Thymus (tissue), 11 donors: ENCODE measurements around the gene SLTM. TPM values are rescaled to one million over a fixed set of nuclear protein-coding genes. Genes with fewer than 3 reads are reported as not detected.
A peak's percentile ranks its signal among the peaks of the same experiment; 100 is the strongest.
"Not testable (repeated sequence)": the region's sequence is repeated elsewhere in the genome, so short reads cannot be mapped to it uniquely, and the experiment has no call there.

Experiments
- DNase-seq, 9 donors: peaks; one replicate each; pipeline ENCODE4 v3.0.0-alpha.2; 2013; ENCODE audit warnings: low spot score in 9 of 9, low read depth in 6 of 9, missing footprints in 1 of 9
- H3K27ac ChIP-seq, 2 donors: one replicate each; pipeline ENCODE4 v1.5.1; 2013; ENCODE audit warnings: control low read depth in 1 of 2, low read depth in 1 of 2, low read length in 1 of 2, mild to moderate bottlenecking in 1 of 2, moderate library complexity in 1 of 2
- H3K27me3 ChIP-seq, 2 donors: one replicate each; pipeline ENCODE4 v1.5.1; 2013; ENCODE audit warnings: low read length in 1 of 2; ENCODE audit not compliant: control insufficient read depth in 2 of 2, insufficient read depth in 1 of 2
- H3K36me3 ChIP-seq, 2 donors: one replicate each; pipeline ENCODE4 v1.5.1; 2013; ENCODE audit warnings: low read length in 1 of 2, mild to moderate bottlenecking in 1 of 2, moderate library complexity in 1 of 2; ENCODE audit not compliant: control insufficient read depth in 2 of 2, insufficient read depth in 2 of 2
- H3K4me1 ChIP-seq, 2 donors: one replicate each; pipeline ENCODE4 v1.5.1; 2013; ENCODE audit warnings: low read length in 2 of 2; ENCODE audit not compliant: control insufficient read depth in 2 of 2, insufficient read depth in 2 of 2
- H3K4me3 ChIP-seq, 2 donors: one replicate each; pipeline ENCODE4 v1.5.1; 2013; ENCODE audit warnings: low read length in 2 of 2, control low read depth in 1 of 2, mild to moderate bottlenecking in 1 of 2
- H3K9me3 ChIP-seq, 2 donors: one replicate each; pipeline ENCODE4 v1.5.1; 2013; ENCODE audit warnings: low read length in 1 of 2, mild to moderate bottlenecking in 1 of 2; ENCODE audit not compliant: control insufficient read depth in 2 of 2, insufficient read depth in 1 of 2
- whole genome bisulfite sequencing: extraction: QIAGEN DNeasy Blood & Tissue Kit; methylation state at CpG from one replicate; pipeline ENCODE4 v1.1.7; 2013; 5-methylcytosine and 5-hydroxymethylcytosine counted together
- polyA plus RNA-seq: library from polyadenylated mRNA; stranded (reverse); fragments of 200-250 nt; gene quantifications from one replicate; pipeline ENCODE4 v1.2.3, GENCODE V29; 2013
- total RNA-seq: library from RNA; stranded (reverse); fragments of 120-200 nt; gene quantifications from one replicate; pipeline ENCODE4 v1.2.4, GENCODE V29; 2013
- donor health status: healthy.

SLTM gene
- total and polyA plus RNA-seq, 2 donors, result 104 to 107 TPM

DNA sequence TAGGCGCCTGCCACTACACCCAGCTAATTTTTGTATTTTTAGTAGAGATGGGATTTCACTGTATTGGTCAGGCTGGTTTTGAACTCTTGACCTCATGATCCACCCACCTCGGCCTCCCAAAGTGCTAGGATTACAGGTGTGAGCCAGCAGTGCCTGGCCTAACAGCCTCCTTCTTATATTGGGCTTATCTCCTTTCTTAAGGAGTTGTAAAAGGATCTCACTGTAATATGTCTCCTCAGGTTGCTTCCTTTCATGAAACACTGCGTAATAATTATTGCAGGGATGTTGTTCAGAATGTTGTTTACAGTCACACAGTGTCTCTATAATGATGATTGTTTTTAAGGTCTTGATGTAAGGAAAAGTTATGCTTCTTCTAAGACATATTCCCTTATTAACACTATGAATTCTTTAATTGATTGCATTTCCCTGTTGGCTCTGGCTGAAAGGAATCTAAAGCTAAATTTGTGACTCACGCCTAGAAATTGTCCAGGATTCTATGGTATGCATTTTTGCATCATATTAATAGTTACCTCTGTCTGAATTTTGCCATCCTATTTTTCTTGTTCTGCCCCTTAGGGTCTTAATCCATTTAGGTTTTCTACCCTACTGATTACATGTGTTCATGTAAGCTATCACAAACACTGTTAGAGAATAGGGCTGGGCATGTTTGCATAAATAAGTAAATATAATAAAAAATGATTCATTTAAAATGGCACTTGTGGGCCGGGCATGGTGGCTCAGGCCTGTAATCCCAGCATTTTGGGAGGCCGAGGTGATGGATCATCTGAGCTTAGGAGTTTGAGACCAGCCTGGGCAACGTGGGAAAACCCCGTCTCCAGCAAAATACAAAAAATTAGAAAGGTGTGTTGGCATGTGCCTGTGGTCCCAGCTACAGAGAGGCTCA is 29.4 kb upstream of the SLTM start:
- no peak overlapping the region for H3K27ac ChIP-seq
- H3K9me3 ChIP-seq, result no peaks in the 10 kb centered on the region
- H3K27me3 ChIP-seq, result no peaks in the 10 kb centered on the region
- no peaks in the 10 kb centered on the region for H3K36me3 ChIP-seq
- H3K4me3 ChIP-seq, result no peak overlapping the region
- DNase-seq, result no peak
- no peaks in the 10 kb centered on the region for H3K4me1 ChIP-seq
- WGBS, result 97% methylated on average over 8 of the region's 8 CpGs

DNA sequence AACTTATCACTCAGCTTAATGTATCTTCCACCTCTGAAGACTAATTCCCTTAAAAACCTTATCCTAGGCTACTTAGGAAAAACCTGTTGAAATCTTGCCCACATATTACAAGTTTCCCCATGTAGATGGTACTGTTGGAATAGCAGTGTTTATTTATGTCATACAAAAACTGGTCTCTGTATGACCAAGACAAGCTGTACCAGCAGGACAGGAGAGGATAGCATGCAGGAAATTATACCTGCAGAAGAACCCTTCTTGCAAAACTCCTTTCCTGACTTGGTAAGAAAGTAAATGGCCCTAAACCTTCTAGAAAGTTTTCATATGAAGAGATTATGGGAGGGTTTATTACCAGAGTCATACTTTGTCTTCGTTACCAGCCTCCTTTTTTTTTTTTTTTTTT is 28.7 kb upstream of the SLTM start:
- Histone ChIP-seq H3K9me3 (no peaks in the 10 kb centered on the region), H3K36me3 (no peaks in the 10 kb centered on the region), H3K4me1 (no peaks in the 10 kb centered on the region), H3K27me3 (no peaks in the 10 kb centered on the region), H3K27ac (no peak overlapping the region), H3K4me3 (no peak overlapping the region)
- 94% methylated on average over 1 of the region's 1 CpG for WGBS
- no peak for DNase-seq

DNA sequence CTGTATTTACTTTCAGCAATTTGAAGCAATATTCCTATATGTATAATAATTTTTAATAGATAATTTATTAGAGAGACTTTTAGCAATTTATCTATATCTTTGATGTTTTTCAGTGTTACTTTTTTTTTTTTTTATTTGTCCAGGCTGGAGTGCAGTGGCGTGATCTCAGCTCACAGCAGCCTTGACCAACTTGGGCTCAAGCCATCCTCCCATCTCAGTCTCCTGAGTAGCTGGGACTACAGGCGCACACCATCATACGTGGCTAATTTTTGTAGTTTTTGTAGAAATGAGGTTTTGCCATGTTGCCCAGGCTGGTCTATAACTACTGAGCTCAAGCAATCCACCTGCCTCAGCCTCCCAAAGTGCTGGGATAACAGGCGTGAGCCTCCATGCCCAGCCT is 25.3 kb upstream of the SLTM start:
- WGBS, result 97% methylated on average over 4 of the region's 4 CpGs
- H3K27me3 ChIP-seq, result no peaks in the 10 kb centered on the region
- H3K27ac ChIP-seq, result no peak overlapping the region
- H3K4me3 ChIP-seq, result no peak overlapping the region
- no peaks in the 10 kb centered on the region for H3K4me1 ChIP-seq
- no peaks in the 10 kb centered on the region for H3K36me3 ChIP-seq
- no peaks in the 10 kb centered on the region for H3K9me3 ChIP-seq
- no peak for DNase-seq

DNA sequence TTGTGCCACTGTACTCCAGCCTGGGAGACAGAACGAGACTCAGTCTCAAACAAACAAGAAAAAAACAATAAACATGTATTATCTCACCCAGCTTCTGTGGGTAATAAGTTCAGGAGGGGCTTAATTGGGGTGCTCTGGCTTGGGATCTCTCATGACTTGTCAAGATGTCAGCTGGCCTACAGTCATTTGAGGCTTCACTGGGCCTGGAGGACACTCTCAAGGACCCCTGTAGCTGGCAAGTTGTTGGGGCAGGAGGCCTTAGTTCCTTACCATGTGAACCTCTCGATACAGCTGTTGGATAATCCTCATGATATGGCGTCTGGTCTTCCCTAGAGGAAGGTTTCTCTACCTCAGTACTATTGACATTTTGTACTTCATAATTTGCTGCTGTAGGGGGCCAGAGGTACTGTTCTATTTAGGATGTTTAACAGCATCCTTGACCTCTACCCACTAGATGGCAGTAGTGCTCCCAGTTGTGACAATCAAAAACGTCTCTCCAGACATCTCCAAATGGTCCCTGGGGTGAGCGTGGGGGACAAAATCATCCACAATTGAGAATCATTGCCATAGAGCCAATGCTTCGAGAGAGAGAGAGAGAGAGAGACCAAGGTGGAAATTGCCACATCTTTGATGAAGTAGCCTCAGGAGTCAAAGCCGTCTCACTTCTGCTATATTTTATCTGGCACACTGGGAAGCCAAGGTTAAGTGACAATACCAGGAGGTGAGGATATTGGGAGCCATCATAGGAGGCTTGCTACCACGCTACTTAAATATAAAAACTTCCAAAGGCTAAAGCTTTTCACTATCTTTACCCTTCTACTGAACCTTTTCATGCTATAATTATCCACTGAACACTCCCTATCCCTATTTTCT is 23.9 kb upstream of the SLTM start:
- H3K9me3 ChIP-seq, result no peaks in the 10 kb centered on the region
- 30% methylated on average over 8 of the region's 8 CpGs for WGBS
- no peak overlapping the region for H3K27ac ChIP-seq
- peak in 8 of 9 donors; percentile 40 to 85 (median 71) for DNase-seq
- H3K36me3 ChIP-seq, result no peaks in the 10 kb centered on the region
- H3K4me3 ChIP-seq, result no peak overlapping the region
- no peaks in the 10 kb centered on the region for H3K27me3 ChIP-seq
- H3K4me1 ChIP-seq, result no peaks in the 10 kb centered on the region

DNA sequence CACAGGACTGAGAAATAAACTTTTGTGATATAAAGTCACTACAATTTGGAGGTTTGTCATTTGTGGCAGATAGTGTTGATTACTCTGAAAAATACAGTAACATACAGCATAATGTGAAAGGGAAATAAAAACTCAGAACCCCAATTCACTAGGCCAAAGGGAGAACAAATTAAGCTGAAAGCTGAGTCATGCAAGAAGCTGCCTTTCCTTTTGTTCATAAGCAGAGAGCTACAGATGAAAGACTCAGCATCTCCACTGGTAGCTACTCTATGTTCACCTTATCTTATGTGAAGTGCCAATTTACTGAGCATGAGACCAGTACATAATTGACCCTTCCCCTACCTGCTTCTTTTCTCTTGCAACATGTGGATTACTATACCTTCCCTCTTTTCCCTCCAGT is 19.3 kb upstream of the SLTM start:
- DNase-seq, result no peak
- Histone ChIP-seq H3K27ac (no peak overlapping the region), H3K27me3 (no peaks in the 10 kb centered on the region), H3K4me1 (peaks cover 0 to 3% of the 10 kb centered on the region in 2 donors), H3K36me3 (no peaks in the 10 kb centered on the region), H3K9me3 (no peaks in the 10 kb centered on the region), H3K4me3 (no peak overlapping the region)

DNA sequence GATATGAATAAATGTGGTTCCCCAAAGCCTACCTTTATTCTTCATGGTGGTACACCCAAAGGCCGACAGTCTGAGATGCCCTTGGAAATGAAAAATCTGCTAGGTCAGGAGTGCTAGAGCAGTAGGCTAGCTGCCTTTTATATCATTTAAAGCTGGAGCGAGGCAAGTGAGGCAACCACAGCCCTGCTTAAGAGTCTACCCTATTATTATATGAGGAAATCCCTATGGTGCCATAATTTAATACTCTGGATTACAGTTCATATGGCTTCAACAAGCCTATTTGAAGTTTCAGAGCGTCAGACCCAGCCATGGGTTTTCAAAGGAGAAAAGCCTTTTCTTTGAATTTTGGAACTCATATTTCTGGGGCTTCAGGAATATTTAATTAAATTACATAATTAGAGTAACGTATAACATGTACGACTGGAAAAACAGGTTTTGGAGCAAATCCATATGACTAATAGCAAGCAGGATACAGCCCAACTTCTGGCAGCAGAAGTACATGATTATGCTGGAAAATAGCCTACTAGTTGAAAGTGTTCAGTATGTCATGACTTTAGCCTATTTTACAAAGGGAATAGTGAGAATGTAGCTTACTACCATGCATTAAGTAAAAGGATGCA is 18.0 kb upstream of the SLTM start:
- Histone ChIP-seq H3K27me3 (no peaks in the 10 kb centered on the region), H3K4me3 (no peak overlapping the region), H3K36me3 (no peaks in the 10 kb centered on the region), H3K9me3 (no peaks in the 10 kb centered on the region), H3K27ac (no peak overlapping the region), H3K4me1 (peaks cover 0 to 3% of the 10 kb centered on the region in 2 donors)
- DNase-seq, result no peak
- WGBS, result 95% methylated on average over 5 of the region's 5 CpGs

DNA sequence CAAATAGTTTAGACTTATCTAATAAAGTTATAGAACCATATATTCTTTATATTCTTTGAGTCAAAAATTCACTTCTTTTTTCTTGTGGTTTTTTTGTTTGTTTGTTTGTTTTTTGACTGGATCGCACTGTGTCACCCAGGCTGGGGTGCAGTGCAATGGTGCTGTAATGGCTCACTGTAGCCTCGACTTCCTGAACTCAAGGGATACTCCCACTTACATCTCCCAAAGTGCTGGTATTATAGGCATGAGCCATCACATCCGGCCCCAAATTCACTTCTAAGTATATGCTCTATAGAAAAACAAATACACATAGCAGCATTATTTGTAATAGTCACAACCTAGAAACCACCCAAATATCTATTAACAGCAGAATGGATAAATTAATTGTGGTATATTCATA is 13.7 kb upstream of the SLTM start:
- H3K4me1 ChIP-seq, result peaks cover 0 to 2% of the 10 kb centered on the region in 2 donors
- no peaks in the 10 kb centered on the region for H3K27me3 ChIP-seq
- H3K4me3 ChIP-seq, result no peak overlapping the region
- DNase-seq, result no peak
- H3K36me3 ChIP-seq, result no peaks in the 10 kb centered on the region
- H3K9me3 ChIP-seq, result no peaks in the 10 kb centered on the region
- H3K27ac ChIP-seq, result no peak overlapping the region
- 94% methylated on average over 3 of the region's 3 CpGs for WGBS

DNA sequence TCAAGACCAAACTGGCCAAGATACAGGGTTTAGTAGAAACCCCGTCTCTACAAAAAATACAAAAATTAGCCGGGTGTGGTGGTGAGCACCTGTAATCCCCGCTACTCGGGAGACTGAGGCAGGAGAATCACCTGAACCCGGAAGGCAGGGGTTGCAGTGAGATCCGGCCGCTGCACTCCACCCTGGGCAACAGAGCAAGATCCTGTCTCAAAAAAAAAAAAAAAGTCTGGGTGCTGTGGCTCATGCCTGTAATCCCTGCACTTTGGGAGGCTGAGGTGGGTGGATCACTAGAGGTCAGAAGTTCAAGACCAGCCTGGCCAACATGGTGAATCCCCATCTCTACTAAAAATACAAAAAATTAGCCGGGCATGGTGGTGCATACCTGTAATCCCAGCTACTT is 1.5 kb upstream of the SLTM start:
- H3K4me1 ChIP-seq, H3K36me3 ChIP-seq, H3K4me3 ChIP-seq, H3K9me3 ChIP-seq, DNase-seq, H3K27me3 ChIP-seq, H3K27ac ChIP-seq: not testable (repeated sequence)
- 98% methylated on average over 8 of the region's 8 CpGs for WGBS

DNA sequence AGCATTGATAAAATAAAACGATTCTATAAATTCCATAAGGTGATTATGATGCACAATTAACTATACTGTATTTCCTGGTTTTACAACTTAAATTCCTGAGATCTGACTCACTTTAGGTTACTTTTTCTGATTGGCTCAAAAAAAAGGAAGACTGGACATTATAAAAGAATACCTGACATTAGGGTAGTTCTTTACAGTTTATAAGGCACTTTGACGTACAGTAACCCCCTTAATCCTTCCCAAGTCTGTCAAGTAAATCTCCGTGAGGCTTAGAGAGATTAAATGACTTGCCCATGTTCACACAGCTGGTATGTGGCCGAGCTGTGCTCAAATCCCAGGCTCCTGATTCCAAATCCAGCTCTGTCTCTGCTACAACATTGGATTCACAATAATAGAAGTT is 1.0 kb upstream of the SLTM start:
- WGBS, result 93% methylated on average over 4 of the region's 4 CpGs
- no peak overlapping the region for H3K4me3 ChIP-seq
- H3K27ac ChIP-seq, result peak overlapping the region in 1 of 2 donors; percentile 94
- peaks cover 0 to 11% of the 10 kb centered on the region in 2 donors for H3K36me3 ChIP-seq
- no peak for DNase-seq
- no peaks in the 10 kb centered on the region for H3K27me3 ChIP-seq
- peaks cover 3 to 4% of the 10 kb centered on the region in 2 donors for H3K4me1 ChIP-seq
- no peaks in the 10 kb centered on the region for H3K9me3 ChIP-seq
